Activated naive CD4-positive, alpha-beta T cell treated with anti-CD3 and anti-CD28 coated beads, Interleukin-2, amount 10 ng/mL, durations not matched to agents 7 days and 5 days (primary cell): ENCODE results near the gene HARBI1.

ENCODE experiments used
- CTCF ChIA-PET: fragments of 350-600 bp; sonication (Branson Sonifier 250); formaldehyde crosslinking; loops from one replicate; lab custom pipeline; 2021; ENCODE audit warnings: antibody characterized with exemption; lab: Charles Lee
- DNase-seq: peaks from one replicate; pipeline ENCODE4 v3.0.0-alpha.2; 2020
- H3K27ac Mint-ChIP-seq: one replicate; pipeline ENCODE4 v1.8.0; 2021; ENCODE audit warnings: mild to moderate bottlenecking, moderate library complexity, mixed read lengths
- H3K27me3 Mint-ChIP-seq: one replicate; pipeline ENCODE4 v1.8.0; 2021; ENCODE audit warnings: mild to moderate bottlenecking, mixed read lengths
- H3K36me3 Mint-ChIP-seq: one replicate; pipeline ENCODE4 v1.8.0; 2021; ENCODE audit warnings: mixed read lengths
- H3K4me1 Mint-ChIP-seq: one replicate; pipeline ENCODE4 v1.8.0; 2021; ENCODE audit warnings: mixed read lengths
- H3K4me3 Mint-ChIP-seq: one replicate; pipeline ENCODE4 v1.8.0; 2021; ENCODE audit warnings: mild to moderate bottlenecking, moderate library complexity, mixed read lengths
- H3K9me3 Mint-ChIP-seq: one replicate; pipeline ENCODE4 v1.8.0; 2021; ENCODE audit warnings: mixed read lengths

HARBI1 gene, protein sequence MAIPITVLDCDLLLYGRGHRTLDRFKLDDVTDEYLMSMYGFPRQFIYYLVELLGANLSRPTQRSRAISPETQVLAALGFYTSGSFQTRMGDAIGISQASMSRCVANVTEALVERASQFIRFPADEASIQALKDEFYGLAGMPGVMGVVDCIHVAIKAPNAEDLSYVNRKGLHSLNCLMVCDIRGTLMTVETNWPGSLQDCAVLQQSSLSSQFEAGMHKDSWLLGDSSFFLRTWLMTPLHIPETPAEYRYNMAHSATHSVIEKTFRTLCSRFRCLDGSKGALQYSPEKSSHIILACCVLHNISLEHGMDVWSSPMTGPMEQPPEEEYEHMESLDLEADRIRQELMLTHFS

DNA sequence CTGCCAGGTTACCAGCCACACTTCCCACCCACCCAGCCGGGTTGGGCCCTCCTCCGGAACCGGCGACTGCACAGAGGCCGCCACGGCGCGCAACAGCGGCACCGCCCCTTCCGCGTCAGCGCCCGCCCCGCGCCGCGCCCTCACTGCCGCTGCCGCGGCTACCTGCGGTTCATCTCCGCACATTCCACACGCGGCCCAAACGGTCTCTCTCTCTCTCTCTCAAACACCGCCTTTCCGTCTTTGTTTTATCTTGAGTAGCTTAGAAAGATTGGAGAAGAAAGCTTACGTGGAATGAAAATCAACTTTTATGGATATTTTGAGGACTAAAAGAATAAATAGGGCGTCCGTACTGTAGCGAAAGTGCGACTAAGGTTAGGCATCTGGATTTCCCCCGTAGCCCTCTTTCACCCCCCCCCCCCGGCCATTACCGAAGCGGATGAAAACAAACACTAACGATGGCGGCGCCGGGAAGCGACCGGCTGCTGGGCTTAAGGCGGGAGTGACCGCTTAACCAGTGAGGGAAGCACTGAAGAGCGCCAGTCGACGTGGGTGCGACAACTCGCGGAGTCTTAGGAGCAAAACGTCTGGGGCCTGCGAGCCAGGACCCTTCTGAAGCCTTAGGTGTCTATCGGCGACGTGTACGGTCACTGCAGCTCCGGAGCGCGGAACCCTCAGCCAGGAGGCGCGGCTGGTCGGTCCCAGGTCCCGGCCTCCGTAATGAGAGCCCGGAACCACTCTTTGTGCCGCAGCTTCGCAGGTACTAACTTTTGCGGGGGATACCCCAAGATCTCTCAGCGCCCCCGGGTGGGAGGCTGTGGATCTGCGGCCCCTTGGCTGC, at the start of gene HARBI1, which contains the start of gene ATG13:
TSS of gene HARBI1 (minus strand) at position 94 of the 838 bp plus-strand sequence. CDS start 990 bp downstream, outside the sequence.
TSS of gene ATG13 (plus strand) at position 420 of the 838 bp plus-strand sequence. CDS start 26,739 bp downstream, outside the sequence.
- H3K9me3 Mint-ChIP-seq = no peaks in the 10 kb centered on the region
- peaks cover 15% of the 10 kb centered on the region for H3K36me3 Mint-ChIP-seq
- peaks cover 38% of the 10 kb centered on the region for H3K4me1 Mint-ChIP-seq
- H3K27me3 Mint-ChIP-seq = no peaks in the 10 kb centered on the region
- H3K4me3 Mint-ChIP-seq = peak within 1 kb of the TSS; percentile 91
- peak within 1 kb of the TSS; percentile 98 for H3K27ac Mint-ChIP-seq
- CTCF ChIA-PET = interaction anchor here (0.6 to 3.0 kb wide), 21 partner anchors 9 to 265 kb away, joined by 3 to 23 read pairs (median 4); partner anchors contain the start of gene AMBRA1
- peak; percentile 95 for DNase-seq

DNA sequence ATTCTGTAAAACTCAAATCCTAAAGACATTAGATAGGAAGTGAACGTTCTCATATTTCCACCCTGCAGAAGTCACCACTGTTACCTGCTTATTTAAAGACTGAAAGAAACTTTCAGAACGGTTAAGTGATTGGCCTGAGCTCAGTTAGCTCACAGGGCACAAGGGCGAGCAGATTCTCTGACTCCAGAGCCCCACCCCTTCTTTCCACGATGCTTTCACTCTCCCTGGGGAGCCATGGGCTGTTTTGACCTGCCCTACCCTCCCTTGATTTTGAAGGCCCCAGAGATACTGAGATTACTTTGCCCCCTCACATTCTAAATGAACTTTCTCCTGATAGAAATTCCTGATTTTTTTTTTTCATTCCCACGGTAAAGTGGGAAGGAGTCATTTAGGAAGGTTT, 49.5 kb upstream of the HARBI1 start:
- Mint-ChIP-seq H3K27ac (no peak overlapping the region), H3K27me3 (no peaks in the 10 kb centered on the region), H3K4me3 (no peak overlapping the region), H3K4me1 (peaks cover 32% of the 10 kb centered on the region), H3K9me3 (no peaks in the 10 kb centered on the region), H3K36me3 (peaks cover 57% of the 10 kb centered on the region)
- DNase-seq = no peak
- CTCF ChIA-PET = interaction anchor here (0.7 kb wide), 1 partner anchor 14 kb away, joined by 3 read pairs; no protein-coding TSS in a partner anchor

DNA sequence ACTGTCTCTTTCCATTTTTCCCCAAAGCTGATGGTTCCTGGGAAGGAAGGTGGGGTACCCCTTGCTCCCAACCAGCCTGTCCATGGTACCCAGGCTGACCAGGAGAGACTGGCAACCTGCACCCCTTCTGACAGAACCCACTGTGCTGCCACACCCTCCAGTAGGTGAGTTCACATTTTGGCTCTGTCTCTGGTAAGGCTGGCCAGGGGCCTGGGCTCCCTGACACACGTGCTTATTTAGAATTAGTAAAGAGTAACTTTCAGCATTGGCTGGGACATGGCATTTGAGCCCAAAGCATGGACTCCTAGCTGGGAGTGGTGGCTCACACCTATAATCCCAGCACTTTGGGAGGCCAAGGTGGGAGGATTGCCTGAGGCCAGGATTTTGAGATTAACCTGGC, 48.3 kb upstream of the HARBI1 start:
- no peak for DNase-seq
- peaks cover 53% of the 10 kb centered on the region for H3K36me3 Mint-ChIP-seq
- H3K27ac Mint-ChIP-seq = no peak overlapping the region
- H3K27me3 Mint-ChIP-seq = no peaks in the 10 kb centered on the region
- CTCF ChIA-PET = no interaction called here
- no peak overlapping the region for H3K4me3 Mint-ChIP-seq
- no peaks in the 10 kb centered on the region for H3K9me3 Mint-ChIP-seq
- H3K4me1 Mint-ChIP-seq = peaks cover 22% of the 10 kb centered on the region

DNA sequence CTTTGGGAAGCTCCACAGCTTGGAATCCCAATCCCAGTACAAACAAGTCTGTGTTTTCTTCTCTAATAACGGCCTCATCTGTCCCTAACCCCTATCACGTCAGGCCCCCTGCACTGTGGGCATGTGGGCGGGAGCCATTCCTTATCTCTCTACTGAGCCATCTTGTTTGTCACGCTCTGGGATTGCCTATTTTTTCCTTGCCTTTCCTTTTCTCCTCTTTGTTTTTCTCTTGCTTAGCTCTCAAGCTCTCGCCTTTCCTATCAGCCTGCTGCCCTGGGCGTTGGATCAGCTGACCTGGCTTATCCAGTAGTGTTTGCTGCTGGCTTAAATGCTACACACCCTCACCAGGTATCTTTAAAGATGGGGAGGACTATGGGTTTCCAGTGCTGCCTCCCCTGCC, 47.6 kb upstream of the HARBI1 start:
- no peak overlapping the region for H3K4me3 Mint-ChIP-seq
- no peaks in the 10 kb centered on the region for H3K9me3 Mint-ChIP-seq
- peaks cover 15% of the 10 kb centered on the region for H3K4me1 Mint-ChIP-seq
- no peak overlapping the region for H3K27ac Mint-ChIP-seq
- H3K36me3 Mint-ChIP-seq = peaks cover 53% of the 10 kb centered on the region
- CTCF ChIA-PET = no interaction called here
- H3K27me3 Mint-ChIP-seq = no peaks in the 10 kb centered on the region
- DNase-seq = no peak

DNA sequence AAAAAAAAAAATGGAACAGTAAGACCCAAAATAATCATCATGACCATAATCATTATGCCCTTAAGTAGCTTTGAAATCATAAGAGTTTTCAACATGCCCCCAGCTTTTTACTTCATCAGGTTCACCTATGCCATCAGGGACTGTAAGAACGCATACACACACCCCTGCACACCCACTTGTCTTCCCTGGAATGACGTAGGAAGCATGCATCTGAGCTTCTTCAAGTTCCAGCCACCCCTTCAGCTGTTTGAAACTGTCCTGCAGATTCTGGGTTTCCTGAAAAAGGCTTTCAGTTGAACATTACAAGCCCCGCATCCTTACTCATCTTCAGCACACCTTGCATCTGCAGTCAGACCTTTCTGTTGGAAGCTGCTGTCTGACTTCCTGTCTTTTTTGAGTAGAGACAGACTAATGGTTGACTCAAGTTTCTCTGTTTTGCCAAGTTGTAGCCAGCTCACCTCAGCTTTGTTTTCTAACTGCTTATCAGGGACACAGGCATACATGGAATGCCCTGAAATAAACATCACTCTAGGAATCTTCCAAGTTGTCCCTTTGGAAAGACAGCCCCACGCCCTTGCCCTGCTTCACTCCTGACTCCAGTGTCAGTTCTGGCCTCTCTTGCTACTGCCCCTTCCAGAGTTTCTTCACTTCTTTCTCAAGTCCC, 46.4 kb upstream of the HARBI1 start:
- Mint-ChIP-seq H3K4me1 (peaks cover 7% of the 10 kb centered on the region), H3K9me3 (no peaks in the 10 kb centered on the region), H3K27ac (peak overlapping the region; percentile 56), H3K36me3 (peaks cover 50% of the 10 kb centered on the region), H3K4me3 (no peak overlapping the region), H3K27me3 (no peaks in the 10 kb centered on the region)
- DNase-seq = no peak
- CTCF ChIA-PET = interaction anchor here (0.6 kb wide), 1 partner anchor 223 kb away, joined by 3 read pairs; no protein-coding TSS in a partner anchor

DNA sequence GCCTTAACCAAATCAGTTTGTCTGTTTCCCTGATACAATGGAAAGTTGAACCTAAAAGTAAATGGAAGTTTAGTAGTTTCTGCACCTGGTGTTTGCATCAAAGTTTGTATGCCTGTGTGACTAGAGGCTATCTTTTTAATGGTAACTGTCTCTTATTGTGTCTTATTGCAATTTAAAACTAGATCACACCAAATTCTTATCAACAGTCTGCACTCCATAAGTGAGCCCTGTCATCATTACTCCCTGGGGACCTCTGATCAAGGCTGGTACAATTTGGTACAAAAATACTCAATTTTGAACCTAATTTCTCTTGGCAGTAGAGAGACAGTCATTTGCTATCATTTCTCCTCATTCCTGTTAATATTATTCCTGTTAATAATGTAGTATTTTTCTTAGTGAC, 45.3 kb upstream of the HARBI1 start:
- Mint-ChIP-seq H3K4me1 (peaks cover 7% of the 10 kb centered on the region), H3K27me3 (no peaks in the 10 kb centered on the region), H3K9me3 (no peaks in the 10 kb centered on the region), H3K36me3 (peaks cover 59% of the 10 kb centered on the region), H3K27ac (no peak overlapping the region), H3K4me3 (no peak overlapping the region)
- DNase-seq = no peak
- CTCF ChIA-PET = interaction anchor here (0.6 to 1.3 kb wide), 2 partner anchors 9 to 222 kb away, joined by 3 to 5 read pairs; no protein-coding TSS in a partner anchor

DNA sequence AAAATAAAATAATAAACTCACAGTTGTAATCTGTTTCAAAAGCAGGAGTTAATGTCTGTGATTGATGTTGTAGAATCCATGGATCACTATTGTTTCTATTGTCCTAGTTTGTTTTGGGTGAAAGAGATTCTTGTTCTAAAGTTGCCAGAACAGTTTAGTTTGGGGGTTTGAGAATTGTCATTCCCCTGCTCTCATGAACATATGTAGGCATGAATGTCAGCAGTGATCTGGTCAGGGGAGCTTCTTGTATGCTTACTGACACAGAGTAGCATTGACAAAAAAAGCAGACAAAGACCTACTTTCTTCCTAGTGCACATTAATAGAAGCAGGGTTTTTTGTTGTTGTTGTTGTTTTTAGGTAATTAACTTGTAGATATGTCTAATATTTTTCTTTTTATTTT, 44.8 kb upstream of the HARBI1 start:
- Mint-ChIP-seq H3K27ac (no peak overlapping the region), H3K4me3 (no peak overlapping the region), H3K27me3 (no peaks in the 10 kb centered on the region), H3K4me1 (peaks cover 7% of the 10 kb centered on the region), H3K36me3 (peaks cover 59% of the 10 kb centered on the region), H3K9me3 (no peaks in the 10 kb centered on the region)
- no peak for DNase-seq
- CTCF ChIA-PET = interaction anchor here (1.3 kb wide), 1 partner anchor 9 kb away, joined by 5 read pairs; no protein-coding TSS in a partner anchor

DNA sequence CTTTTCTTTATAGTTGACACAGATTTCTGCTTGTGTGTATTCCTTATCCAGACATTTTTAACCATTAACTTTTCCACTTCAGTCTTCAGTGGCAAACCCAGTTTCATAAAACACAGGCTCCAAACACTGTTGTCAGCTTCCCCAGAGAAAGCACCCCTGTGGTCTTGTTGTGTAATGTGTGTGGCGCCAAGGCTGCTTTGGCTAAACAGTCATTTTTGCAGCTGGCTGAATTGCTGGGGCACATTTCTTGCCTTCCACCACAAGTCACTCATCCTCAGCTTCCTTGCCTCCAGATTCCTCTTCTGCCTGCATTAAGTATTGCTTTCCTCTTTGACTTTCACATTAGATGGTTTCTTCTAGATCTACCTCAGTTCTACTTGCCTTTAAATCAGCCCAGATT, 42.9 kb upstream of the HARBI1 start:
- H3K36me3 Mint-ChIP-seq = peaks cover 49% of the 10 kb centered on the region
- H3K27me3 Mint-ChIP-seq = no peaks in the 10 kb centered on the region
- CTCF ChIA-PET = interaction anchor here (1.7 kb wide), 1 partner anchor 13 kb away, joined by 3 read pairs; no protein-coding TSS in a partner anchor
- no peak for DNase-seq
- peaks cover 7% of the 10 kb centered on the region for H3K4me1 Mint-ChIP-seq
- H3K4me3 Mint-ChIP-seq = no peak overlapping the region
- H3K9me3 Mint-ChIP-seq = no peaks in the 10 kb centered on the region
- no peak overlapping the region for H3K27ac Mint-ChIP-seq

DNA sequence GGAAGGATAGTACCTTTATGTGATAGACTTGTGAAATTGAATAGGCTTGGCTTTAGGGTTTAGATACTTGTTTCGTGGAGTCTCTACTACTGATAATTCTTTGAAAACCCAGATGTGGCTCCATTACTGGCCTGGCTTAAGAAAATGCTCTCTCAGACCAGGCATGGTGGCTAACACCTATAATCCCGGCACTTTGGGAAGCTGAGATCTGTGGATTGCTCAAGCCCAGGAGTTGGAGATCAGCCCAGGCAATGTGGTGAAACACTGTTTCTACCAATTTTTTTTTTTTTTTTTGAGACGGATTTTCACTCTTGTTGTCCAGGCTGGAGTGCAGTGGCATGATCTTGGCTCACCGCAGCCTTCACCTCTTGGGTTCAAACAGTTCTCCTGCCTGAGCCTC, 41.2 kb upstream of the HARBI1 start:
- no peaks in the 10 kb centered on the region for H3K9me3 Mint-ChIP-seq
- peaks cover 40% of the 10 kb centered on the region for H3K36me3 Mint-ChIP-seq
- H3K27me3 Mint-ChIP-seq = no peaks in the 10 kb centered on the region
- DNase-seq = no peak
- CTCF ChIA-PET = no interaction called here
- H3K4me1 Mint-ChIP-seq = peaks cover under 1% of the 10 kb centered on the region
- H3K4me3 Mint-ChIP-seq = no peak overlapping the region
- peak overlapping the region; percentile 28 for H3K27ac Mint-ChIP-seq

DNA sequence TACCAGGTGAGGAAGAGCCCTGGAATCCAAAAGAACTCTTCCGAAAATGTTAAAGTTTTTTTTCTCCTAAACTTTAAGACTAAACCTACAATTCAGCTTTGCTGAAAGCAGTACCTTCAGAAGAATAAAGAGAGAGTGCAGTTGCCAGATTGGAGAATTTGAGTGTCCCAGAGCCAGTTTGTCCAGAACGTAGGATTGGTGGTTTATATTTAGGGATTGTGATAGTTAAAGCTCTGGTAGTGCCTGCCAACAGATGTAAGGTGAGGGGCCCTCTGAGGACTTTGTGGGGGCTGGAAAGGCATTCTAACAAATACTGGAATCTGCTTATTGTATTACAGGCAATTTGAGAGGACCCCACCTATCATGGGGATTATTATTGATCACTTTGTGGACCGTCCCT, 40.2 kb upstream of the HARBI1 start:
- Mint-ChIP-seq H3K4me1 (no peaks in the 10 kb centered on the region), H3K9me3 (no peaks in the 10 kb centered on the region), H3K36me3 (peaks cover 33% of the 10 kb centered on the region), H3K4me3 (no peak overlapping the region), H3K27ac (no peak overlapping the region), H3K27me3 (no peaks in the 10 kb centered on the region)
- CTCF ChIA-PET = no interaction called here
- no peak for DNase-seq

DNA sequence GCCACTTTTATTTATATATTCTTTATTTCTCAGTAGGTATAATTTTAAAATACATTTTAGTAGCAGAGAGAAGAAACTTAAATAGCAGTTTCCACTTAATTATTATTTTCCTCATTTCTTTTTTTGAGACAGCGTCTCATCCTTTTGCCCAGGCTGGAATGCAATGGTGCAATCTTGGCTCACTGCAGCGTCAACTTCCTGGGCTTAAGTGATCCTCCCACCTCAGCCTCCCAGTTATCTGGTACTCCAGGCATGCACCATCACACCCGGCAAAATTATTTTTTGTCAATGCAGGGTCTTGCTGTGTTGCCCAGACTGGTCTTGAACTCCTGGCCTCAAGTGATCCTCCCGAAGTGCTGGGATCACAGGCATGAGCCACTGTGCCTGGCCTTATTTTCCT, 38.6 kb upstream of the HARBI1 start:
- no peak overlapping the region for H3K4me3 Mint-ChIP-seq

DNA sequence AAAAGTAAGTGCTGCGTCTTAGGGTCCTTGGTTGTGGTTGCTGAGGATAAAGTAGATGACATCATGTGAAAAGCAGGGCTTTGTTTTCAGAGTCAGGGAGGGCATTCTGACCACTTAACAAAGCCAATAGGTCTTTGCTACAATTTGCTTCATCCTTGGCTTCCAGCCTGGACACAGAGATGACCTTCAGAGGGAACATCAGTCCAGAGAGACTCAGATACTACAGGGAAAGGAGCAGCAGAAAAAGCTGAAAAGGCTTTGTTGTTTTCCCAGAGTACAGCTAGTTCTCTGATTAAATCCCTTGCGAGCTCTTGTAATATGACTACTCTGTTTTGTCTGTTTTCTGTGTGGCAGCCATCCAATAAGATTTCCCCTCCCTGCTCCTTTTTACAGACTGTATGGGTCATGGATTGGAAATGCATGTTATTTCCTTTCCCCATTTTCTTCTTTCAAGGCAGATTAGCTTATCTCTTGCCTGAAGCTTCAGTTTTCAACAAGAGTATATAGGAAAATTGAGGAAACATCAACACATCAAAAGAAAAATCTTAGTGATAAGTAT, 32.2 kb upstream of the HARBI1 start:
- H3K9me3 Mint-ChIP-seq = no peaks in the 10 kb centered on the region
- H3K4me1 Mint-ChIP-seq = no peaks in the 10 kb centered on the region
- no peak for DNase-seq
- H3K27ac Mint-ChIP-seq = peak overlapping the region; percentile 39
- H3K4me3 Mint-ChIP-seq = no peak overlapping the region
- no peaks in the 10 kb centered on the region for H3K27me3 Mint-ChIP-seq
- CTCF ChIA-PET = interaction anchor here (1.2 kb wide), 1 partner anchor 22 kb away, joined by 3 read pairs; no protein-coding TSS in a partner anchor
- H3K36me3 Mint-ChIP-seq = peaks cover 36% of the 10 kb centered on the region

More for the DNA sequence above, 38.6 kb upstream of the HARBI1 start:
- peaks cover 43% of the 10 kb centered on the region for H3K36me3 Mint-ChIP-seq
- no peak overlapping the region for H3K27ac Mint-ChIP-seq
- DNase-seq = no peak
- CTCF ChIA-PET = no interaction called here
- H3K27me3 Mint-ChIP-seq = no peaks in the 10 kb centered on the region
- no peaks in the 10 kb centered on the region for H3K4me1 Mint-ChIP-seq
- H3K9me3 Mint-ChIP-seq = no peaks in the 10 kb centered on the region

DNA sequence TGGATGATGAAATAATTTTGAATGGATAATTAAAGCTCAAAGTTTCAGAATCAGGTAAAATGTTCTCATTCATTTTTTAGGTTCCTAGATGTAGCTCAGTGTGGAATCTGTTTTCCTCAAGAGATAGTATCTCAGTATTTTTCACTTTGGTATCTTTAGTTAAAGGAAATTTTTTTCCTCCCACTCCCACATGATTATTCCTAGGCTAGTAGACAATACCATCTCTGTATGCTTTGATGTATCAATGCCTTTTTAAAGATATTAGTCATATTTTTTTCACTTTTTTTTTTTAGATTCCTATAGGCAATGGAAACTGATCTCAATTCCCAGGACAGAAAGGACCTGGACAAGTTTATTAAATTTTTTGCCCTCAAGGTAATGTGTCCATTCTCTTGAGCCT, 27.0 kb upstream of the HARBI1 start:
- no peak for DNase-seq
- H3K9me3 Mint-ChIP-seq = peaks cover 5% of the 10 kb centered on the region
- peaks cover 18% of the 10 kb centered on the region for H3K4me1 Mint-ChIP-seq
- no peak overlapping the region for H3K4me3 Mint-ChIP-seq
- H3K27ac Mint-ChIP-seq = no peak overlapping the region
- CTCF ChIA-PET = interaction anchor here (1.3 kb wide), 1 partner anchor 127 kb away, joined by 3 read pairs; no protein-coding TSS in a partner anchor
- H3K27me3 Mint-ChIP-seq = no peaks in the 10 kb centered on the region
- peaks cover 43% of the 10 kb centered on the region for H3K36me3 Mint-ChIP-seq
